ENCODE results near the gene WDR90.

GRCh38 chr16:716768-717325, 67.7 kb downstream of the WDR90 start:
- TF ChIP-seq CTCF (IDR thresholded peaks at IDR 0.05) (no peak), POLR2A (IDR thresholded peaks at IDR 0.05) (no peak)
